GM19099 (cell line): Measurements from ENCODE around the gene ZNF331.

Experiments
- POLR2A ChIP-seq: IDR thresholded peaks from 3 replicates; pipeline ENCODE4 v1.6.1; 2011; ENCODE audit warnings: low read depth; ENCODE audit not compliant: insufficient read length; ENCODE audit errors: extremely low read depth

ZNF331 gene

GRCh38 chr19:53537521-53538377, at the start of gene ZNF331:
TSS of gene ZNF331 (plus strand) at chr19:53538145. CDS start at chr19:53569377, 31,232 bp downstream.
- TF ChIP-seq POLR2A: peak; percentile 56

GRCh38 chr19:53492153-53492552, 45.8 kb upstream of the ZNF331 start:
- TF ChIP-seq POLR2A: no peak

GRCh38 chr19:53504885-53505284, 33.1 kb upstream of the ZNF331 start:
- TF ChIP-seq POLR2A: no peak

- no peak for TF ChIP-seq POLR2A
These were observed 31.2 kb upstream of the ZNF331 start for GRCh38 chr19:53506728-53507127.

- no peak for TF ChIP-seq POLR2A
These were observed 30.2 kb upstream of the ZNF331 start for GRCh38 chr19:53507523-53508442.

- TF ChIP-seq POLR2A: no peak
These were observed 28.5 kb upstream of the ZNF331 start for GRCh38 chr19:53509443-53509842.

GRCh38 chr19:53509845-53510244, 28.1 kb upstream of the ZNF331 start:
- no peak for TF ChIP-seq POLR2A

- TF ChIP-seq POLR2A: no peak
These were observed 26.6 kb upstream of the ZNF331 start for GRCh38 chr19:53511357-53511756.

- TF ChIP-seq POLR2A: no peak
These were observed 26.0 kb upstream of the ZNF331 start for GRCh38 chr19:53511933-53512374.

- TF ChIP-seq POLR2A: no peak
These were observed 20.7 kb upstream of the ZNF331 start for GRCh38 chr19:53517114-53517741.

- TF ChIP-seq POLR2A: no peak
These were observed 19.8 kb upstream of the ZNF331 start for GRCh38 chr19:53518121-53518520.

GRCh38 chr19:53518716-53519115, 19.2 kb upstream of the ZNF331 start:
- no peak for TF ChIP-seq POLR2A

GRCh38 chr19:53519446-53519845, 18.5 kb upstream of the ZNF331 start:
- TF ChIP-seq POLR2A: no peak

- no peak for TF ChIP-seq POLR2A
These were observed 17.8 kb upstream of the ZNF331 start for GRCh38 chr19:53520163-53520546.
